HG02763 (cell line): ENCODE data around the gene PSMD3.
"Not testable (repeated sequence)": the region's sequence is repeated elsewhere in the genome, so short reads cannot be mapped to it uniquely, and the experiment has no call there.

Experiments used
- ATAC-seq: cut with Tn5 transposase; IDR thresholded peaks from one replicate; pipeline ENCODE4 v1.9.1; 2021; ENCODE audit warnings: mild to moderate bottlenecking, moderate library complexity; ENCODE audit not compliant: unreplicated experiment

PSMD3 gene

DNA sequence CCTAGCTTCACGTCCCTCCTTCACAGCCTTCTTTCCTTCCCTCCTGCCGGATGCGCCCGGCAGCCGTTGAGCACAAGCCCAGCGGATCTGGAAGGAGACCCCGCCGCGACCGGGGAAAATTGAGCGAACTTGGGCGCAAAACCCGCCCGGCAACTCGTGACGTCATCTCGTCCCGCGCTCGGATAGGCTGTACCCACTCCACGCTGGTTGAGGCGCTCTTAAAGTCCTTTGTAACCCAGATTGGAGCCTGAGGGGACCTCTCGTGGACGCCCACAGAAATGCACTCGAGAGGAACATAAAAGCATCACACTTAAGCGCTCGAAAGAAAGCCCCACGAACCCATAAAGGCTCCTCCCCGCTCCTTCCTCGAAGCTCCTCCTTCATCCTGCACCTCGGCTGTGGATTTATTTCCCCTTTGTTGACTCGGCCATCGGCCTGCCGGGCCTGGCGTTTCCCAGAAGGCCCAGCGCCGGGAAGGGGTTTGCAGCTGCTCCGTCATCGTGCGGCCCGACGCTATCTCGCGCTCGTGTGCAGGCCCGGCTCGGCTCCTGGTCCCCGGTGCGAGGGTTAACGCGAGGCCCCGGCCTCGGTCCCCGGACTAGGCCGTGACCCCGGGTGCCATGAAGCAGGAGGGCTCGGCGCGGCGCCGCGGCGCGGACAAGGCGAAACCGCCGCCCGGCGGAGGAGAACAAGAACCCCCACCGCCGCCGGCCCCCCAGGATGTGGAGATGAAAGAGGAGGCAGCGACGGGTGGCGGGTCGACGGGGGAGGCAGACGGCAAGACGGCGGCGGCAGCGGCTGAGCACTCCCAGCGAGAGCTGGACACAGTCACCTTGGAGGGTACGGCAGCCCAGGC, at the start of gene PSMD3:
PSMD3 (plus strand) TSS at position 457 of the 856 bp plus-strand sequence; CDS start at position 621, 164 bp downstream.
- ATAC-seq, result peak; percentile 87

DNA sequence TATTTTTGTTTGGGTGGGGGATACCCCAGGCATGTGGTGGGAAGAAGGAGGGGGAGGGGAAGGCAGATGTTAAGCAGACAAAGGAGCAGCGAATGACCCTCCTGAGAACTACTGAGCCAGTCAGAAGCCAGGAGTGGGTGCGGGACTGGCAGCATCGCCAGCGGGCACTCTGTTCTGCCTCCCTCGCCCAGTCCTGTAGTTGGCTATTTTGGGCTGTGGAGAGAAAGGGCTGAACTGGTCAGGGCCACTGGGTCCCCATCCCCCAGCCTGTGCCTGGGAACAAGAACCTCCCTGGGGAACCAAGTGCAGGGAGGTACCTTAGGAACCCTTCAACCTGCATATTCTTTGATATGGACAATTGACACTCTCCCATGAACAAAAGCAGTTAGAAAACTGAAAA, 46.7 kb upstream of the PSMD3 start:
- no peak for ATAC-seq

DNA sequence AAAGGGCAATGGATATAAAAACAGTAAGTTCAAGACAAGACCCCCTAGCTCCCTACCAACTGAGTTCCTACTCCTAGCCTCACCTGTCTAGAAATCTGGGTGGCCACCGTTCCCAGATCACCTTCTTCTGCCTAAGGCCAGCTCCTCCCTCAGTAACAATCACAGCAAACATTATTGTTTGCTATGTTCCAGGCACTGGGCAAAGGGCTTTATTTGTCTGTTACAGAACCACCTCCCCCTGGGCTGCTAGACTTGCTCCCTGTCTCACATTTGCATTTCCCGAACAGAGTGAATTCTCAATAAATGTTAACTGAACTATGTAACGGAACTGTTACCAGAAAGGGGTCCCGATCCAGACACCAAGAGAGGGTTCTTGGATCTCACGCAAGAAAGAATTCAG, 46.3 kb upstream of the PSMD3 start:
- ATAC-seq, result no peak

DNA sequence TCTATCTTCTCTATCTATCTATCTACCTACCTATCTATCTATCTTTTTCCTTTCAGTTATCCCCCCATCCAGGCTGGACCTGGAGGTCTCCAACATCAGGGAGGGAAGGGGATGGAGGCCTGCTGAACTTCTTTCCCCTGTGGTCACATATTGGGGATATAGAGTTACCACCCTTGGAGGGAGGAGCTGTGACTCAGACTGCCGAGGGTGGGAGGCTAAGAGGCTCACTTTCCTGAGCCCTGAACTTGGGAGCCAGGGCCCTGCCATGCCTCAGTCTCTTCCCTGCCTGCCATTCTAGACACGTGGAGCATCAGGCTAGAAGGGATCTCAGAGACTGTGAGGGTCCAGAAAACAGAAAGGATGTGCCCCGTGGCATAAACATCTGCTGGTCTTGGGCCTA, 44.7 kb upstream of the PSMD3 start:
- no peak for ATAC-seq

DNA sequence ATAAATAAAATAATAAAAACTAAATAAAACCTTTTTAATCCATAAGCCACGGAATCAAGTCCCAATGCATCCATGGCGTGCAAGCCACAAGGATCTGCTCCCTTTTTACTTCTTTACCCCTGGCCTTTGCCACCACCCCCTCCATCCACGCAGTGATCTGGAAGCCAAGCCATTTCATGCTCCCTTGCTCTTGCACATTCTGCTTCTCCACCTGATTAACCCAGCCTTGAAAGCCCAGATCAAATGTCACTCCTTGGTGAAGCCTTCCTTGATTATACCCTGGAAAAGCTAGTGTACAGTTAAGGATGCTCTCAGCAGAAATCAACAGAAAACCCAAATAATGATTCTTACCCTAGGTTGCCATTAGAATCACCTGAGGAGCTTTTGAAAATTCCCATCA, 43.2 kb upstream of the PSMD3 start:
- ATAC-seq, result no peak

DNA sequence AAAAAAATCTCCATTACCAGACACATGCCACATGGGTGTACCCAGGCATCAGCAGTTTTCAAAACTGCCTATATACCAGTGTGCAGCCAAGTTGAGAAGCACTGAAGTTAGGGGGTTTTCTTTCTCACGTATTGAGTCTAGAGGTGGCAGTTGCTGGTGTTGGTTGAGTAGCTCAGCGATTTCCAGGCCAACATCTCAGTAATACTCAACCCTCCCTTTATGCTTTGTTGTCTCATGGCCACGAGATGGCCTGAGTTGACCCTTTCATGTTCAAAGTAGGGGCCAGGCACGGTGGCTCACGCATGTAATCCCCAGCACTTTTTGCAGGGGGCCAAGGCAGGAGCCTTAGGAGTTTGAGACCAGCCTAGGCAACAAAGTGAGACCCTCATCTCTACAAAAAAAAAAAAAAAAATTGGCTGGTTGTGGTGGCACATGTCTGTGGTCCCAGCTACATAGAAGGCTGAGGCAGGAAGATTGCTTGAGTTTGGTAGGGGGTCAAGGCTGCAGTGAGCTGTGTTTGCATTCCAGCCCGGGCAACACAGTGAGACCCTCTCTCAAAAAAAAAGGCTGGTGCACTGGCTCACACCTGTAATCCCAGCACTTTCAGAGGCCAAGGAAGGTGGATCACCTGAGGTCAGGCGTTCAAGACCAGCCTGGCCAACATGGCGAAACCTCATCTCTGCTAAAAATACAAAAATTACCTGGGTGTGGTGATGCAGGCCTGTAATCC, 42.3 kb upstream of the PSMD3 start:
- no peak for ATAC-seq

DNA sequence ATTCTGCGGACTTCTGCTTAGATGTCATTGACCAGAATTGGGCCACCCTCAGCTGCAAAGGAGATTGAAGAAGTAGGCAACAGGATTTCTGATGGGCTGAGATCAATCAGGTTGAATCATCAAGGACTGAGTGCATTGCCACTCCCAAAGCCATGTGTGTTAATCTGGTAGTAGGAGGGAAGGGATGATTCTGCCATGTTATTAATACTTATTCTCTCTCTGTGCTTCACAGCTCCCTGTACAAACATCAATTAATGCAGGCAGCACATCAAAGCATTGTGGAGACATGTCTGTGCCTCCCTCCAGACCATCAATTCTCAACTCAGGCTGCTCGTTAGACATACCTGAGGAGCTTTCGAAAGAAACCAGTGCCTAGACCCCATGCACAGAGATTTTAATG, 41.5 kb upstream of the PSMD3 start:
- no peak for ATAC-seq

DNA sequence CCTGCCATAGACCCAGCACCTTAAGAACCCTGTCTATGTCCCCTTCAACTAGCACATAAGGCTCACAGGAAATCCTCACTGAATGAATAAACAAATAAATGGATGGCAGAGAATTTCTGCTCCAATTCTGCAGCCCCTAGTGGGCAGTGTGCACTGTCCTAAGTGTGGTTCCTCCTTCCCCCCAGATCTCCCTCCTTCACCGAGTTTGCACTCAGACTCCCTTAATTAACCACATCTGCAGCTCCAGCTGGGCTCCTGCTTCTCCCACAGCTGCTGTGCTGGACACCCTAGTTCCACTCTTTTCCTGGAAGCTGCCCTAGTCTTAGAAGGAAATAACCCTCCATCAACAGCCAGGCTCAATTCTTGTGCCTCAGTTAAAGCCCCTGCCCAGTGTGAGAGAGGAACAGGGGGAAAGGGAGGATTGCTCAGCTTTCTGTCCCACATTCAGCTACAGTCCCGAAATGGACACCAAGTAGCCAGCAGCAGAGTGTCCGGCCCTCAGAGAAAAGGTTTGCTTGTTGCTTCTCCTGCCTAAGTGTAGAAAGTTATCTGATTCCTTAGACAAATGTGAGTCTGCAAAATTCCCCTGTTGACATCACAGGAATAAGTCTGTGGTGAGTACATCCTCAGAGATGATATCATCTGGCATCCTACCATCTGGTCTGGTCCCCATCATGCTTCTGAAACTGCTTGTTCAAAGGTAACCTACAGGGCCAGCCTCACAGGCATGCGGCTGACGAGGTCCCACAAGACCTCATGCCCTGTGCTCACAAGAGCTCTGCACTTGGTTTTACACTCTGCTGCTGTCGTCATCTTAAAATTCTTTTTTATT, 40.8 kb upstream of the PSMD3 start:
- ATAC-seq, result no peak

DNA sequence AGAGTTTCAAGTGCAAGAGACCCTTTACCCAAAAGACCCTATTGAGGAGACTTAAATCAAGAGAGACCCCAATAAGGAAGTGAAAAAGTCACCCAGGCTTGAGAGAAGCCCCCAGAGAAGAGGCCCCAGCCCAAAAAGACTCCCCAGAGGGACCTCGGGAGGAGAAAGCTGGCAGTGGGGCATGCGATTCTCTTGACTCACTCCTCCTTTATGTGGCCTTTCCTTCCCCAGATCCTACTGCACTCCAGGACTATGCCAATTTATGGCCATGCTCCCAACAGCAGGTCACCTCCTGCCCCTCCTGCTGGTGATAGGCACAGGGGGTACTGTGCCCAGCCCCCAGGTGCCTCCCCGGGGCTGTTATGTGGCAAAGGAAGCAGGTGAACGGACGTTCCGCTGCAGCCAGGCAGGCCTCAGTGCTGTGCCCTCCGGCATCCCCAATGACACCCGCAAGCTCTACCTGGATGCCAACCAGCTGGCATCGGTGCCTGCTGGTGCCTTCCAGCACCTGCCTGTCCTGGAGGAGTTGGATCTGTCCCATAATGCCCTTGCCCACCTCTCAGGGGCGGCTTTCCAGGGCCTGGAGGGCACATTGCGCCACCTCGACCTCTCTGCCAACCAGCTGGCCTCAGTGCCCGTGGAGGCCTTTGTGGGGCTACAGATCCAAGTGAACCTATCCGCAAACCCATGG, 36.8 kb upstream of the PSMD3 start:
- no peak for ATAC-seq

DNA sequence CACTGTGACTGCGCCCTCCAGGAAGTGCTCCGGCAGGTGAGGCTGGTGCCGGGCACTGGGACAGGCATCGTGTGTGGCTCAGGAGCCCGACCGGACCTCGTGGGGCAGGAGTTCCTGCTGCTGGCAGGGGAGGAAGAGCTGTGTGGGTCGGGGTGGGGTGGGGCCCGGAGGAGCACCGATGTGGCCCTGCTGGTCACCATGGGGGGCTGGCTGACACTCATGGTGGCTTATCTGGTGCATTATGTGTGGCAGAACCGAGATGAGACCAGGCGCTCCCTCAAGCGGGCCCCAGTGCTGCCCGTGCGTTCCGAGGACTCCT, 36.3 kb upstream of the PSMD3 start:
- ATAC-seq, result no peak

DNA sequence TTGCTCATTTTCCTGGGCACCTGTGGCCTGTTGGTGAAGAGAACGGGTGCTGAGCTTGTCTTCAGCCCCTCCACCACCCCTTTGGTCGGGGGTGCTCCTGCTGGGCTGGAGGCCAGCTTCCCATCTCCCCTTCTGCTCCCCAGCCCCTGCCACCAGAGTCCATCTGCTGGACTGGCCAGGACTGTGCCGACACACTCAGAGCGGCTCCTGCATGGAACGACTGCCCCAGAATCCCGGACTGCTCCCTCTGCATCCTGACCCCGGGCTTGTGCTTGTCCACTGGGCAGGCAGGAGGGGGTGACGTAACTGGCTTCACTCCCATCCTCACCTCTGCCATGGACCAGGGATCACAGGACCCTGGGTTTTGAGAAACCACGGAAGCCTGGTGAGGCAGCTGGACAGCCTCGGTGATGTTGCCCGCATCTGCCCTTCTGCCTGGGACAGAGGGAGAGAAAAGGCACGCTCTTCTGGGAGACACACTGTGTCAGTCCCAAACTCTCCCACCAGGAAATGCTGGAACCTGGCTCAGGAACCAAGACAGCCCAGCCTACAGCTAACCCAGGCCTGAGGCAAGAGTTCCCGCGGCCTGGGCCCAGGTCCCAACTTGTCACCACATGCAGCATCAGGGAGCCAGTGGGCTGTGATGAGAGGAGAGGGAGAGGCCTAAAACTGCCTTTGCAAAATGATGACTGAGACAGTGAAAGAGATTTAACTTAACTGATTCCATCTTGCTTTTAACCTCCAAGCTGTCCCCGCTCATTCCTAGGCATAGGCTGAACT, 33.9 kb upstream of the PSMD3 start:
- no peak for ATAC-seq

DNA sequence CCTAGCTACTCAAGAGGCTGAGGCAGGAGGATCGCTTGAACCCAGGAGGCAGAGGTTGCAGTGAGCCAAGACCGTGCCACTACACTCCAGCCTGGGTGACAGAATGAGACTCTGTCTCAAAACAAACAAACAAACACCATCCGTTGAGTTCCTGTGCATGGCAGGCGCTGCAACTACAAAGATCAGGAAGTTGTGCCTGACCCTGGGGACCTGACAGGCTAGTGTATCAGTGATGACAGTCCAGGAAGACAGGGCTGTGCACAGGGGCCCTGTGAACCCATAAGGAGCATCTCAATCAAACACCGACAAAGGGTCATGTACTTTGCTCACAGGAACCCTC, 32.1 kb upstream of the PSMD3 start:
- ATAC-seq, result not testable (repeated sequence)

DNA sequence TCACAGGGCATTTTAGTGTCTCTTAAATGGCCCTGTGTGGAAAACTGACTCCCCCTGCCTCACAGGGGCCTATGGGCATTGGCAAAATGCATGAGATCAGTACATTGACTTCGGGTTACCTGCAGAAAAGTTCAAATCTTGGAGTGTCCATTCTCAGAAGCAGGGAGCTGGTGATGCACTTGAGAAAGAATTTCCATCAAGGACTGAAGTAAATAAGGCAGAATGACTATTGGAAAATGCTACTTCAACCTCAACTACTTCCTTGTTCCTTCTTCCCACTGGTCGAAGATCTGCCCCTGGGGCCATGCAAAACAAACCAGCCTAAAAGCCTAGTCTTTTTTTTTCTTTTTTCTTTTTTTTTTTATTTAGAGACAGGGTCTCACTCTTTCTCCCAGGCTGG, 31.6 kb upstream of the PSMD3 start:
- no peak for ATAC-seq

DNA sequence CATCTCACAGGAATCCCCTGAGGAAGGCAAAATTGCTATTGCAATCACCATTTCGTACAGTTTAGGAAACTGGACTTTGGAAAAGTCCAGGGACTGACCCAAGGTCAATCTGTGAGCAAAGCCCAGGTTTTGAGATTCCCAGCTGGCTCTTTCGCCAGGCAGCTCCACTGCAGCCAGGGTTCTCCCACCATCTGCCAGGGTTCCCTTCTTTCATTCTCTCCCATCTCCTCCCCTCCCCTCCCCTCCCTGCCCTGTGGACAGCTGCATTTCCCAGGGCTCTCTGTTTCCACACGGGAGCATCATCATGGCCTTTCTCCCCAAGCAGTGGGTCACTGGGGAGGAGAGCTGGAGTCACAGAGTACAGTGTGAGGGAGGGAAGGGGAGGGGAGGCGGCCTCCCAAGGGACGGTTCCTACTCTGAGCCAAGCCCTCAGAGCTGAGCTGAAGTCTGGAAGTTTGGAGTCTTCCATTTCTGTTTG, 29.7 kb upstream of the PSMD3 start:
- no peak for ATAC-seq

DNA sequence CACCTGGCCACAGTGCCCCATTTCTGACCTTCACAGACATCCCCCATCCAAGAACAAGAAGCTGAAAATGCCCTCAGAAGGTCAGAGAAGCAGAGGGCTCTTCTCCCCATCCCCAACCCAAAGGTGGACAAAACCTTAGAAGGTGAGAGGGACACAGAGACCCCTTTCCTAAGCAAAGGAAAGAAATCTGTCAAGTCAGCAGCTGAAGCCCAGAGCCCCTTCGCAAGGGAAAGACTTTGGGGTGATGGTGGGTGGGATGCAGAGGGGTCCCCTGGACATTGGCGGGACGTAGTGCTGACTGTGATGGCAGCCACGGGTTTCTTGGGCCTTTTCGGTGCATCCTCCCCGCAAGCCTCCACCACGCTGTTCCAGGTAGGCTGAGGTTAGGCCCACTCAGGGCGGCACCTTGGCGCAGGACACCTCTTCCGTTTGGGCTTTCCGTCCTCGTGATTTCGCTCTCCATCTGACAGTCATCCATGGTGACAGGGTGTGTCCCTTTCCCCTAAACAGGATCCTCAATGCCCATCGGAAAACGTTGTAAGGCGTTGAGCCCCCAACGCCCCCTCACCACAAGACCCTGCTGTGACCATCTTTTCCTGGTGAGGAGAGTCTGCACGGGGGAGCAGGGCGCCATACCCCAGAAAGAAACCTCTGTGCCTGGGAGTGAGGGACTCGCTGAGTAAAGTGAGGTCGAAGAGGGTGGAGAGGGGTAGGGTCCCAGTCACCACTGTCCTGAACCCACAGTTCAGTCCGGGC, 28.5 kb upstream of the PSMD3 start:
- no peak for ATAC-seq

DNA sequence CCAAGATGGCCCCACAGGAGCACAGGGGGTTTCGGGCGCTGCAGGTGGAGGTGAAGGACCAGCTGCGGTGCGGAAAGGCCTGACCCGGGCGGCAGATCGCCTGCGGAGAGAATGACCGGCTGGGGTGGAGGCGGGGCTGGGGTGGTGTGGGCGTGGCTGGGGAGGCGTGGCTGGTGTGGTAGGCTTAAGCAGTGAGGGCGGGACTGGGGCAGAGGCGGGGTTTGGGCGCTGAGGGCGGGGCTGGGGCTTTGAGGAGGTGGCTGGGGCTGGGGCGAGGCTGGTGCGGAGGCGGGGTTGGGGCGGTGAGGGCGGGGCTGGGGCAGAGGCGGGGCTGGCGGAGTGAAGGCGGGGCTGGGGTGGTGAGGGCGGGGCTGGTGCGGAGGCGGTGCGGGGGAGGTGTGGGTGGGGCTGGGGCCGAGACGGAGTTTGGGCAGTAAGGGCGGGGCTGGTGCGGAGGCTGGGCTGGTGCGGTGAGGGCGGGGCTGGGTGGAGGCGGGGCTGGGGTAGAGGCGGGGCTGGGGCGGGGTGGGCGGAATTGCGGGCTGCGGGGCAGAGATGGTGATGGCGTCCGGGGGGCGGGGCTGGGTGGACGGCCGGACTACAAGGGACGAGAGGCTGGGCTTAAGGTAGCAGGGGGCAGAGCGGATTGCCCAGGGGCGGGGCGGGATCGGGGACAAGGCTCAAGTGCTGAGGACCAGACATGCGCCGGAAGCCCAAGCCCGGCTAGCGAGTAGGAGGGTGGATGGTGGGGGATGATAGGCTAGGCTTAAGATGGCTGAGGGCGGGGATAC, 27.7 kb upstream of the PSMD3 start:
- ATAC-seq, result peak; percentile 69

DNA sequence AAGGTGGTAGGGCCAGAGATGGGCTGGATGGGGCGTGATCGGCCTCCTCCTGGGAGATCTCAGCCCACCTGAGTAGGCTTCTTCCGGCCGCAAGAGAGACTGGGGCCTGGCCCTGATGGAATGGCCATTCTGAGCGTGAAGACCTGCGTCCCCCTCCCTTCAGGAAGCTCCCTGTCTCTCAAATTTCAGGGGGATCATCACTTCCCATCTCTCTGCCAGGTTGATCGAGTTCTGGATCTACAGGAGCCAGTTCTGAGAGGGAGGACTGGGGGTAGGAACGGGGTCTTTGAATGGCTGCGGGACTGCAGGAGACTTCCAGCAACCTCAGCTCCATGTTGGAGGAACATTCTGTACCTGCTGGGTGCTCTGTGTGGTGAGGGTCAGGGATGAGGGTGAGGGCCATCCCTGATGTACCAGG, 27.1 kb upstream of the PSMD3 start:
- no peak for ATAC-seq

DNA sequence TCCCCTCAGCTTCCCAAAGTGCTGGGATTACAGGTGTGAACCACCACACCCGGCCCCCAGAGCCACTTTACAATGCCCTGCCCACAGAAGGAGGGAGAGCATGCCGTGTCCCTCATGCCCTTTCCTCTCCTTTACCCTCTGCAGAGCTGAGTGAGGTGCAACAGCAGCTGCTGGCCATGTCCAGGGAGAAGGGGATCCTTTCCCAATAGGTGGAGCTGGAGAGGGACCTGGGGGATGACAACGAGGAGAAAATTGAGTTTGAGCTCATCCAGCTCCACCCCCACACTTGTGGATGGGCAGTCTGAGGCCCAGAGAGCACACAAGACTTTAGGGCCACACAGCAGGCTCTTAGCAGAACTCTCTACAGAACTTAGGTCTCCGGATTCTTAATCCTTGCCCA, 25.7 kb upstream of the PSMD3 start:
- ATAC-seq, result no peak
